RPMI8226 (cell line): ENCODE data around the gene TXNDC9.
"Not testable (repeated sequence)": the region's sequence is repeated elsewhere in the genome, so short reads cannot be mapped to it uniquely, and the experiment has no call there.

Source experiments
- DNase-seq: peaks from one replicate; pipeline ENCODE4 v3.0.0-alpha.2; 2015

The TXNDC9 gene

DNA sequence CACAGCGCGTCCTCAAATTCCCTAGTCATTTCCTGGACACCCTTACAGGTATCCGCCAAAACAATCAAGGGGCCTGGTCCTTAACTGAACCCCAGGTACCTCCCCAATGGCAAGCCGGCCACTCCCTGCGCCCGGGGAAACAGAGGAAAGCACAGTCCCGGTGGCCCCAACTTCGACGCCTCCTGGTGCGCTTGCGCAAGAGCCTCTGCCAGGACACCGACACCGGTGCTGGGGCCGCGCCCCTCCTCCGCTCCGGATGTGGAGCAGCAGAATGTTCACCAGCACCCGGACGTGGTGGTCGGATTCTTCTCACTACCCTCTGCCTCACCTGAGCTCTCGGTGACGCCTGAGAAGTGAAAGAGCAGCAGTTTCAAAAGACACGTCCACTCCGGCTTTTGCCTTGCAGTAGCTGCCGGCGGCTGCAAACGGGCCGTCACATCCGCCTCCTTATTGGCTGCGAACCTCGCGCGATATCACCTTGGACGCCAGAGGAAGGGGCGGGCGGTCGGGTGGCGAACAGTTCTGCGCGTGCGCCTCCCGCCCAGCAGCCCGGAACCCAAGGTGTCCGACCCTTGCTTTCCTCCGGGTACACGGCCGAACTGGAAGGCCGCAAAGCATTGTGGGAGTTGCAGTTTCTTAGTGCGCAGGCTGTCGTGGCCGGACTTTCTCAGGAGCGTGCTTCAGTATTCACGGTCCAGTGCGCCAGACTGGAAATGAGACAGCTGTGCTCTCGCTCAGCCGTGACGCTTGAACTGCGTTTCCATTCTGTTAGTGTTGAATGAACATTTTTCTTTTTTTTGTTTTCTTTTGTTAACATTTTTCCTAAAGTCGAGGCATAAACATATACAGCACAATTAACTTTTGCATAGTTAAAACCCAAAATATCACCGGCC is at the start of gene TXNDC9:
Gene TXNDC9, minus strand, starts transcription at position 423 of the 893 bp plus-strand sequence. CDS start 3,123 bp downstream, outside the sequence.
- peak; percentile 99 for DNase-seq

- DNase-seq, result no peak
These were observed 46.0 kb upstream of the TXNDC9 start for GRCh38 chr2:99382143-99382542.

GRCh38 chr2:99380376-99381010 is 44.4 kb upstream of the TXNDC9 start:
- no peak for DNase-seq

- DNase-seq, result no peak
These were observed 41.7 kb upstream of the TXNDC9 start for GRCh38 chr2:99377879-99378278.

- DNase-seq, result no peak
These were observed 40.2 kb upstream of the TXNDC9 start for GRCh38 chr2:99376254-99376864.

DNA sequence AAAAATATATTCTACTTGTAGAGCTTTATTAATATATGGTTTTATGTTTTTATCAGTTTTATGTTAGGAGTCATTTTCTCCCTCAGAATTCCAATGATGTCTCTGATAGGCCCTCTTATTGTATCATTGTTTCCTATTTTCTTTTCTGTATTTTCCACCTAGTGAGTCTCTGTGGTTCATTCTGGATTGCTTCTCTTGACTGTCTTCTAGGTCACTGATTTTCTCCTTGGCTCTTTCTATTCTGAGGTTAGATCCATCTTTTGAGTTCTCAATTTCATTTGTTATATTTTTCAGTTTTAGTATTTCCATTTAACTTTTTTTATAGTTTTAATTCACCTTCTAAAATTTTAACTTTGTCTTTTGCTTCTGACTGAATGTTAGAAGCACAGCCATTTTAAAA is 38.6 kb upstream of the TXNDC9 start:
- DNase-seq, result no peak

GRCh38 chr2:99373144-99373543 is 37.0 kb upstream of the TXNDC9 start:
- no peak for DNase-seq

GRCh38 chr2:99368854-99369253 is 32.7 kb upstream of the TXNDC9 start:
- not testable (repeated sequence) for DNase-seq

DNA sequence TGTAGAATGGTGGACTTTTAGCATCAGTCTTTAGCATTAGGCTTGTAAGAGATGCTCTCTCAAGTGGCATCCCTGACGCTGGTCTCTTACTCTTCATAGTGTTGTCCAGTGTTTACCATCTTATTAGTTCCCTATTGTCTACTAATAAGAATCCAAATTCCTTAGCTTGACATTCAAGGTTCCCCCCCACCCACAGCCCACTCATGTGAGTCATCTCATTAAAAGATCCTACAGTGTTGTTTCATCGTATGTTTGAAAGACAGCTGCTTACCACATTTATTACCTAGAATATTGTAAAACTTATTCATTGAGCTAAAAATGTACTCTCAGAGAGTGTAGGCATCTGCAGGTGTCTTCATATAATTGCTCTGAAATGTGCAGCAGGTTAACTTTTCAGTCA is 29.5 kb upstream of the TXNDC9 start:
- no peak for DNase-seq

- DNase-seq, result no peak
These were observed 20.7 kb upstream of the TXNDC9 start for GRCh38 chr2:99356853-99357252.

- not testable (repeated sequence) for DNase-seq
These were observed 18.7 kb upstream of the TXNDC9 start for GRCh38 chr2:99354825-99355224.

GRCh38 chr2:99354070-99354469 is 17.9 kb upstream of the TXNDC9 start:
- DNase-seq, result no peak

DNA sequence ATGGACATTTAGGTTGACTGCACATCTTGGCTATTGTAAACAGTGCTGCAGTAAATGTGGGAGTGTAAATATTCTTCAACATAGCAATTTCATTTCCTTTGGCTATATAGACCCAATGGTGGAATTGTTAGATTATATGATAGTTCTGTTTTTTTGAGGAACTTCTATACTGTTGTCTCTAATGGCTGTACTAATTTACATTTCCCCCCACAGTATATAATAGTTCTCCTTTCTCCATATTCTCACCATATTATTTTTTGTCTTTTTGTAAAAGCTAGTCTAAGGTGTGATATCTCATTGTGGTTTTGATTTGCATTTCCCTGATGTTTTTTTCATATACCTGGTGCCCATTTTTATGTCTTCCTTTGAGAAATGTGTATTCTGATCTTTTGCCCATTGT is 14.1 kb upstream of the TXNDC9 start:
- DNase-seq, result no peak

DNA sequence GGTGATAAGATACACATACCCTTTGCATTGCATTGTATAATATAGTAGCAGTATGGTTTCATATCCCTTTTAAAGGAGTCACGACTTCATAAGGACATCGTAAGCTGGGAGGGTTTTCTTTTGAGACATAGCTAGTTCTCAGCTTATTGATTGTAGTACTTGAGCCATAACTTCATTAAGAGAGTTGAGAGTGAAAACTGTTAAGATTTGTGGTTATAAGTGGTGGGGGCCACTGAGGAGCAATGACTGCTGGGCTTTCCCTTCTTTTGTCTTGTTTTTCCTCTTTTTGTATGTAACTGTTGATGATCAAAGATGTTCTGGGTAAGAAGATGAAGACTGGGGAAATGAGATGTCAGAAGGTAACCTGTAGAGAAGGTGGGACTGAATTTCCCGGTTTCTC is 12.0 kb upstream of the TXNDC9 start:
- no peak for DNase-seq

- no peak for DNase-seq
These were observed 10.1 kb upstream of the TXNDC9 start for GRCh38 chr2:99346218-99346617.

DNA sequence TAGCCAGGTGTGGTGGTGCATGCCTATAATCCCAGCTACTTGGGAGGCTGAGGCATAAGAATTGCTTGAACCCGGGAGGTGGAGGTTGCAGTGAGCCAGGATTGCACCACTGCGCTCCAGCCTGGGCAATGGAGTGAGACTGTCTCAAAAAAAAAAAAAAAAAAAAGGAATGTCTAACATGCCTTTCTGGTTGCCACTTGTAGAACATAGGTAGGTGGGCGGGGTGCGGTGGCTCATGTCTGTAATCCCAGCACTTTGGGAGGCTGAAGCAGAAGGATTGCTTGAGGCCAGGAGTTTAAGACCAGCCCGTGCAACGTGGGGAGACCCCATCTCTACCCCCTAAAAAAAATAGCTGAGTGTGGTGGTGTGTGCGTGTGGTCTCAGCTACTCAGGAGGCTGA is 9.3 kb upstream of the TXNDC9 start:
- DNase-seq, result not testable (repeated sequence)

- DNase-seq, result no peak
These were observed 6.4 kb upstream of the TXNDC9 start for GRCh38 chr2:99342536-99342935.

DNA sequence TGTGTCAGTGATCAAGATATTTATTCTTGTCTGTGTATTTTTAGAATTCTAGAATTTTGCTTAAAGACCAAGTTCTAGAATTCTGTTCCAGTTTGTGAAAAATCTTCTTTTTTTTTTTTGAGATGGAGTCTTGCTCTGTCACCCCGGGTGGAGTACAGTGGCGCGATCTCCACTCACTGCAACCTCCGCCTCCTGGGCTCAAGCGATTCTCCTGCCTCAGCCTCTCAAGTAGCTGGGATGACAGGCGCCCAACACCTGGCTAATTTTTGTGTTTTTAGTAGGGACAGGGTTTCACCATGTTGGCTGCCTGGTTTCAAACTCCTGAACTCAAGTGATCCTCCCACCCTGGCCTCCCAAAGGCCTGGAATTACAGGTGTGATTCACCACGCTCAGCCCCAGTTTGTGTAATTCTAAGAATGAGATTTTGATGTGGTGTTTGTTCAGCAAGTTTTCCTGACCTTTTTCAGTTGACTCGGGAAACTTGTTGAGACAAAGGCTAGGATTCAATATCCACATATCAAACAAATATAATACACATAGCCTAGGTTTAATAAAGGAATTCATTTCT is 4.6 kb upstream of the TXNDC9 start:
- DNase-seq, result no peak

- peak; percentile 38 for DNase-seq
These were observed 2.0 kb upstream of the TXNDC9 start for GRCh38 chr2:99338029-99338585.

GRCh38 chr2:99337113-99338028 is 1.2 kb upstream of the TXNDC9 start, which contains the start of gene EIF5B:
Gene EIF5B (plus strand): TSS chr2:99337389. CDS start chr2:99337555, 166 bp downstream.
- peak; percentile 98 for DNase-seq

DNA sequence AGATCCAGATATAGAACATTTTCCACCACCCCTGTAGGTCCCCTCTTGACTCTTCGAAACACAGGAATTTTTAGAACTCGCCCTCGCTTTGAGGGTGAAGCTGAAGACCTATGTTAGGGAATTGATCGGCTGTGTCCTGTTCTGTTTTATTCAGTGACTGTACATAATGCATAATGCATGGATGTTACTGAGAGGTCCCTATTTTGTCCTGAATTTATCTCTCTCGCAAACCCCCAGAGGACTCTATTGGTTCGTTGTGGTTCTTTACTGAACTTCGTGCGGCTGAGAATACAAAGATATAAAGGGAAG is 625 bp upstream of the TXNDC9 start:
- DNase-seq, result no peak

- DNase-seq, result no peak
These were observed 10.7 kb downstream of the TXNDC9 start for GRCh38 chr2:99325384-99325783.
